GM04503 (cell line): ENCODE measurements around the gene ANKZF1.

ENCODE experiments used
- DNase-seq: peaks from one replicate; pipeline ENCODE4 v3.0.0-alpha.2; 2012; ENCODE audit warnings: low read depth

Gene ANKZF1

DNA sequence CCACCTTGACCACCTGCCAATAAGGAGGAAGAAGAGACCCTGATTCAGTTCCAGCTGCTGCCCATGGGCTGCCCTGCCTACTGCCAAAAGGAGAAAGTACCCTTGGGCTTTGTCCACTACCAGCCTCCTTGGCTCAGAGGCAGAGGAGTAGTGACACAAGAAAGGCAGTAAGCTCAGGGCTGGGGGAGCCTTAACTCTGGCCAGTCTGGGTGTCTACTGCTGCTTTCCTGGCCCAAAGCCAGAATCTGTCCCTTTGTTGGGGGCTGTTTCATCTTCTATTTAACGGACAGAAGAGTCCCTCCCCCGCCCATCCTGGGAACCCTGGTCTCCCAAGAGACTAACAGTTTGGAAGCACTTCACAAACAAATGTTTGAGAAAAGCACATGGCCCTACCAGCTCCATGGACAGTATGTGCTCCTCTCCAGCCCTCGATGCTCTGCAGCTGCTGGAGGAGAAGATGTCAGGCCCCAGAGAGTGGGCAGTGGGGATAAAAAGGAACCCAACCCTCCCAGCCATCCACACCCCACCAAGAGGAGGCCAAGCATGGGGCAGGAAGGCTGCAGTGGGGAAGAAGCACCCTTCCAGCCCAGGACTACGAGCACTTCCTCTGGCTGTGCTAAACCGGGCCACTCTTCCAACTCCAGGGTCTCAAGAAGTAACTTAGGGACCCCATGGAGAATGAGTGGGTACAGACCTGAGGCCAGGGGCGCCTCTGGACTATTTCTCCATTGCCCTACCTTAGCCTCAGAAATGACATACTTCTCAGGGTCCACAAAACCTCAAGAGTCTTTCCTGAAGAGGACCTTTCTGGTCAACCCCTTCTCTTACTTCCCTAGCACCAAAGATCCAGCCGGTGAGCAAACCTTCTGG lies 1.3 kb upstream of the ANKZF1 start:
- no peak for DNase-seq

DNA sequence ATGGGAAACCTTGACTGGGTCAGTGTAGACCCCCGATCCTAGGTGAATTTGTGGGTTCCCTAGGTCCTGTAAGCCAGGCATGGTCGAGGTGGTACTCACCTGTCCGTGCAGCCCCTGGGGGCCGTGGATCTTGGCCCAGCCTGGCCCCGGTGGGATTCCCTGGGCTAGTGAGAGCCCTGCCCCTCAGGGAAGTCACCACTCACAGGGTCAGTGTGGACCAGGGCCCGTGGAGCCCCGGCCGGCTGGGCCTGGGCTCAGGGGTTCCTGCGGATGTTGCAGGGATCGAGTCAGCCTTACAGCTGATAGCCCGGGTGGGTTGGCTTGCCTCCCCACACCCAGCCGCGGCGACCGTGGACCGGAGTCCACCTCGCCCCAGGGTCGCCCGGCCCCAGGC lies 698 bp upstream of the ANKZF1 start:
- DNase-seq = no peak

DNA sequence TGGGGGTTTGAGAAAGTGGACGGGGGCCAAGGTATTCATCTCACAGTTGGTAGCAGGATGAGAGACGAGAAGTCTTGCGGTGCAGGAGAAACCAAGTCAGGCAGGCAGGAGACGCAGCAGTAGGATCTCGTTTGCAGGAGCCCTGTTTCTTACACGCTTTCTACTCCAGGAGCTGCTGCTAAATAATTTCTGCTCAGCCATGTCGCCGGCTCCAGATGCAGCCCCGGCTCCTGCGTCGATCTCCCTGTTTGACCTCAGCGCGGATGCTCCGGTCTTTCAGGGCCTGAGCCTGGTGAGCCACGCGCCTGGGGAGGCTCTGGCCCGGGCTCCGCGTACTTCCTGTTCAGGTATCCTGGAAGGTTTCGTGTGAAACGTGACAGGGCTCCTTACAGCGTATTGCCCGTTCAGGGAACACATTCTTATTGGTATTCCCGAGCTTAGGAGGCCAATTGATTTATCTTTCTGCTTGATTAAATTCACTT lies 494 bp downstream of the ANKZF1 start:
- no peak for DNase-seq

DNA sequence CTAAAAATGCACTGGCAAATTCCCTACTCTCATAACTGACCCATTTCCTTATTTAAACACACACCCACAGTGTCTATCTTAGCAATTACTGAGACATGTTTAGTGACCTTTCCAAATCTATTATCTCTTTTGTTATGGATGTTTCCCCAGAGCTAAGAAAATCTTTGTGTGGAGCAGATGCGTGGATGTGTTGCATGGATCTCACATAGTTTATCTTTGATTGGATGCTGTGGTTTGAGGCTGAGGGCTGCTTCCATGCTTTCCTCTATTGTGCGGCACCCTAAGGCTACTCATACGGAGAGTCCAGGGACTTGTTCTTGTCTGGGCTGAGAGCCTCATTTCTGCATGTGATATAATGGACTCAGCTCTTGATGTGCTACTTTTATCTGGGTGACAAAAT lies 4.7 kb downstream of the ANKZF1 start:
- DNase-seq = no peak

DNA sequence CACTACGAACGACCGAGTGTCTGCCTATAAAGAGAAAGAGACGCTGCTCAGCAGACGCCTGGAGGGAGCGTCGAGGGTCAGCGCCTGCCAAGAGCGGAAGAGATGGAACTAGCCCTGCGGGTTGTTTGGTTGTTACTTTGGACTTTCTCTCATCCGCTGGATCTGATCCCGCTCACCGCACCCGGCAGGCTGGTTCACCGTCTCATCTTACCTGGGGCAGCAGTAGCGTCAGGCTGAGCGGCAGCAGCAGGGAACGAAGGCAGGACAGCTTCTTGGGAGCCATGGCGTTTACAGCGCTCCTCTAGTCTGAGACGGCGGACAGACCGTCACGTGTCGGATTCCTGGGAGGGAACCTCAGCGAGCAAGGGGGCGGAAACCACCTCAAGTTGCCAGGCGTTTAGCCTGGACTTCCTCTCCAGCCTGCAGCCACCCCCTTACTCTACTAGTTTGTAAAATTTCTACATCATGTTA lies 13.7 kb downstream of the ANKZF1 start:
- DNase-seq = no peak

DNA sequence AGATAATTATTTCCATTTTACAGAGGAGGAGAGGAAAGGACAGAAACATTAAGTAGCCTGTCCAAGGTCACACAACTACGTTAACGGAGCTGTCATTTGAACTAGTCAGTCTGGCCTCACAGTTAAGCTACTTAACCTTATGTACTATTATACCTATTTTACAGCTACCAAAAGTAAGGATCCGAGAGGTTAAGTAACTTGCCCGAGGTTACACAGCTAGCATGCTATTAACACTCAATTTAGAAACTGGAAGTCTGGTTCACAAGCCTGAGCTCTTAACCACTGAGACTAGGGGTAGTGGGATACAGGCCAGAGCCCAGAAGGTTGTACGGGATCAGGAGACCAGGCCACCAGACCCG lies 15.2 kb downstream of the ANKZF1 start:
- DNase-seq = no peak

DNA sequence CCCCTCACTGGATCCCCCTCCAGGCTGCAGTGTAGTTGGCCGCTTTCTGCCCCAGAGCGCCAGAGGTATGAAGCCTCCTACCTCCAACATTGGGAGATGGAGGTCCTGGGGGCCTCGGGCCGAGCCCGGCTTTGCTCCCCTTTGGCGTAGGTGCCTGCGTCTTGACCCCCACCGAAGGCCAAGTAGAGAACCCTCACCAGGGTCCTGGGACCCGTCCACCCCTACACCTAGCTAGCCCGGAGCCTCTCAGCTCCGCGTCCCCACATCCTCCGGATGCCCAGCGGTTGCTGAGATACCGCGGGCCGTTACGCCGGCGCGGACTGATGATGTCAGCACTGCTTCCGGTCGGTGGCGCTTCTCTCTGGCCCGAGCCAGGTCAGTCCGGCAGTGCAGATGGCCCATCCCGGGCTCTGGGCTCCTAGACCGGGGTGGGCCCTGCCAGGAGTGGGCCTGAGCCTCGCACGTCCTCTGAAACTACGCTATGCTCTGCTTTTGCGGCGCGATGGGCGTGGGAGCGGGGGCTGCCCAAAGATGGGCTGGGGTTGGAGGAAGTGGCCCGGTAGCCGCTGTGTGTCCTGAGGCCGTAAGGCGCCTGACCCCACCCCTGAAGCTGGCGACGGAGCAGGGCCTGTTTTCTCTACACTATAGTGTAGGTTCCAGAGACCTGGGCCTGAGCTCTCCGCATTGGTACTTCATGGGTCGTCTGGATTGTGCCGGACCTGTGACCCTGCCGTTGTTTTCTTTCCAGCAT lies 15.7 kb downstream of the ANKZF1 start, which contains the start of the genes GLB1L and STK16:
Gene GLB1L, minus strand, starts transcription at position 297 of the 751 bp plus-strand sequence. CDS start 1,871 bp downstream, outside the sequence.
Gene STK16, plus strand, starts transcription at position 332 of the 751 bp plus-strand sequence. CDS start 521 bp downstream, outside the sequence.
- peak; percentile 65 for DNase-seq

DNA sequence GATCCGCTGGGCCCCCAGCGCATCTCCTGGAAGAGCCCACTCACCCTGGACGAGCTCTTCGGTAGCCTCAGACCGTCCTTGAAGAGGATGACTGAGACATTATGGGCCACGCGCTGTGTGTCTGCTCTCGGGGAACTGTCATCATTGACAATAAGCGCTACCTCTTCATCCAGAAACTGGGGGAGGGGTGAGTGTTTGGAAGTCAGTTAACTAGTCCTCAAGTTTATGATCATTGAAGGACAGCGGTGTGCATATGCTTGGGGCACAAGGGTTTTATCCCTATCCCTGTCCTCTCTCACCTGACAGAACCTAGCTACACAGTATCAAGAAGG lies 16.3 kb downstream of the ANKZF1 start:
- no peak for DNase-seq

DNA sequence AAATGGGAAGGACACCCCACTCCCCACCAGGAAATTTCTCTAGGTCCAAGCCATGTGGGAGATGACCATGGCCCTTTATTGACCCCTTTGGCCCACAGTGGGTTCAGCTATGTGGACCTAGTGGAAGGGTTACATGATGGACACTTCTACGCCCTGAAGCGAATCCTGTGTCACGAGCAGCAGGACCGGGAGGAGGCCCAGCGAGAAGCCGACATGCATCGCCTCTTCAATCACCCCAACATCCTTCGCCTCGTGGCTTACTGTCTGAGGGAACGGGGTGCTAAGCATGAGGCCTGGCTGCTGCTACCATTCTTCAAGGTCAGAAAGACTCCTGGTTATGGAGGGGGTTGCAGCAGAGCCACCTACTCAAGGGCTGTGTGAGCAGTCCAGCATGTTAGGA lies 17.0 kb downstream of the ANKZF1 start:
- DNase-seq = no peak

DNA sequence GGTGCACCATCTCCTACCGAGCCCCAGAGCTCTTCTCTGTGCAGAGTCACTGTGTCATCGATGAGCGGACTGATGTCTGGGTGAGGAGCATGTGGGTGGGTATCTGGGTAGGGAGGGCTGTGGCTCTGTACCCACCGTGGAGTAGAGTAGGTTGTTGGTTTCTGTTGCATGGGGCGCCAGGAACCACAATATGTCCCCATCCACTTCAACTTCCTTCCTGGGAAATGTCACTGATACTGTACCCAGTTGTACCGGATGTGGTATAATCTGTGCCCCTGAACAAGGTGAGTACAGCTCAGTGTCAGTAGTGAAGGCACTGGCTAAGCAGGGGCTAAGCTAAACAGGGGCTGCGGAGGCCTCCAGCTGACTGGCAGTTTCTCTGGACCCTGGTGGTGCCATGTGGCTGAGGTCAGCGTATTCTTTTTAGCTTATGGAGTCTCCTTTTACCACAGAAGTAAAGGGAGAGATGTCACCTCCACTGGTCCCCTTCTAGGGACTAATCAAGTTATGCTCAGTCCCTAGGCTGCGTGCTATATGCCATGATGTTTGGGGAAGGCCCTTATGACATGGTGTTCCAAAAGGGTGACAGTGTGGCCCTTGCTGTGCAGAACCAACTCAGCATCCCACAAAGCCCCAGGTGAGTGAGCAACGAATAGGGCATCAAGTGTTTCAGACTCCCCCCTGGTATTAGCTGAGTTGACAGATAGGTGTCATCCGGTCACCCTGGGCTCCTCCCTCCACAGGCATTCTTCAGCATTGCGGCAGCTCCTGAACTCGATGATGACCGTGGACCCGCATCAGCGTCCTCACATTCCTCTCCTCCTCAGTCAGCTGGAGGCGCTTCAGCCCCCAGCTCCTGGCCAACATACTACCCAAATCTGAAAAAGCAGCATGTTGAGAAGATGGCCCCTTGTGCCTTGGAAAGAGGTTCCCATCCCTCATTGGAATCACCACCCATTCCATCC lies 18.4 kb downstream of the ANKZF1 start:
- DNase-seq = no peak

DNA sequence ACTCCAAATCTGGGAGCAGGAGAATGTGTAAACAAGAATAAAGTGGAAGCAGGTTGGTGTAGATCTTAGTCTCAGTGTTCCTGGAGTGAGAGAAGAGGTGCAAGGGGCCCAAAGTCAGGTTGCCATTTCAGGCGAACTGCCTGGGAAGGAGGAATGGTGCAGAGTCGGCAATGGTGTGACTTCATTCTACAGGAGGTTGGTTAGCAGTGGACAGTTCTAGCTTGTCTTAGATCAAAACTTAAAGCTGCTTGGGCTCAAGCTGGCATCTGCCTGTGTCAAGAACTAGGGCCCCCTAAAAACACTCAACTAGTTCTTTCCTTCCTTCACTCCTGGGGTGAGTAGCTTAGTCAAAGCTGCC lies 19.2 kb downstream of the ANKZF1 start:
- DNase-seq = no peak

DNA sequence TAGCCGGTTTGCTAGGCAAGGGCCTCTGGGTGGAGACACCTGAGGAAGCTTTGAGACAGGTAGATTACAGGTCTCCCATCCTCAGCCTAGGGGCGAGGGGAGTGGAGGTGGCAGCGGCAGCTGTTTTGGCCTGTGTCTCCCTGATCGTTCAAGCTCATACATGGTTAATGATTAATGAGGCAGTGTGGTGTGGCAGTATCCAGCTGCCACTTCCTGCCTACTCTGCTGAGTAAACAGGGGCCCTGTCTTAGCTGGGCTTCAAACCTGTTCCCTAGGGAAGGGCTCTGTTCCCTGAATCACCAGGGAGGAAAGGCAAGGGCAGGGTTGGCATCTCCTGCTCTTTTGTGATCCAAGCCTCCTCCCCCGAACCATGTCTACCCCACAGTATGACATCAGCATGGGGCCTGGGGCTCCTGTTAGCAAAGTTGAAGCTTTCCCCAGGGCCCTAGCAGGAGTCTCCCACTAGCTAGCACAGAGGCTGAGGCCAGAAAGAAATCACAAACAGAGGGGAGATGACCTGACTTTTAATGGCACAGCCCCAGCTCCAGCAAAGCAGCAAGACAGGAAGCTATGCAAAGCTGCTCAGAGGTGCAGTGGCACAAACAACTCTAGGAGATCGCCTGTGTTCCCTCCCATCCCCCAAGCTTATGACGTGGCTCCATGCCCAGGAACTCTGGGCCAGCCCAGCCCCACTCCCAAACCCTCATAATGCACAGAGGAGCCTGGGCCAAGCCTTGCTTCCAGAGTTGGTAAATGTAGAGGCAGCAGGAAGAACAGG lies 19.8 kb downstream of the ANKZF1 start:
- peak; percentile 54 for DNase-seq

DNA sequence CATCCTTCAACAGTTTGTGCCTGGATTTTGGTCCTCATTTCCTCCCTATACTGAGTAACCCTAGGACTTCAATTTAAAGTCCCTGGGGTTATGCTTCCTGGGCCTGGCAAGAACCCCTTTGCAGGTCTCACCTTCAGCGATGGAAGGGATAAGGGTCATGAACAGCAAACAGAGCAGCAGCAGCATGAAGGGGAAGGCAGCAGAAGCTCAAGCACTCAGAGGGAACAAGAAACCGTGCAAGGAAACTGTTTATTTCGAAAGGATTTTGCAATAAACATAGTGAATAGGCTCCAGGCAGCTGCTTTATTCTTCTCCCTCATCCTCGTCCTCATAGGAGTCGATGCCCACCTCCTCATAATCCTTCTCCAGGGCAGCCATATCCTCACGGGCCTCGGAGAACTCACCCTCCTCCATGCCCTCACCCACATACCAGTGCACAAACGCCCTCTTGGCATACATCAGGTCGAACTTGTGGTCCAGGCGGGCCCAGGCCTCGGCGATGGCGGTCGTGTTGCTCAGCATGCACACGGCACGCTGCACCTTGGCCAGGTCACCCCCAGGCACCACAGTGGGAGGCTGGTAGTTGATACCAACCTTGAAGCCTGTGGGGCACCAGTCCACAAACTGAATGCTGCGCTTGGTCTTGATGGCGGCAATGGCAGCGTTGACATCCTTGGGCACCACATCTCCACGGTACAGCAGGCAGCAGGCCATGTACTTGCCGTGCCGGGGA lies 20.6 kb downstream of the ANKZF1 start:
- DNase-seq = no peak

DNA sequence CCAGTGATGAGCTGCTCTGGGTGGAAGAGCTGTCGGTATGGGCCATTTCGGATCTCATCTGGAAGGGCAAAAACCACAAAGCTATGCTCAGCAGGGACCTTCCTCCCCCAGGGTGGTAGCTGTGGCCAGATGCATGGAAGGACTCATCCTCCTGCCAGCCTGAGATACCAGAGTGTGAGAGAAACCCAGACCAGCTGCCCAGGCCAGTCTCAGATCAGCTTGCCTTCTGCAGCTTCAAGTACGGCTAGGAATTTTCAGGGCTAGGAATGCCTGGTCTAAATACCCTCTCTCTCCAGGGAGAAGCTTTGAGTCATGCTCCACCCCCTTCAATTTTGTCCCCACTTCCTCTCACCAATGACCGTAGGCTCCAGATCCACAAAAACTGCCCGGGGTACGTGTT lies 22.1 kb downstream of the ANKZF1 start:
- DNase-seq = no peak

DNA sequence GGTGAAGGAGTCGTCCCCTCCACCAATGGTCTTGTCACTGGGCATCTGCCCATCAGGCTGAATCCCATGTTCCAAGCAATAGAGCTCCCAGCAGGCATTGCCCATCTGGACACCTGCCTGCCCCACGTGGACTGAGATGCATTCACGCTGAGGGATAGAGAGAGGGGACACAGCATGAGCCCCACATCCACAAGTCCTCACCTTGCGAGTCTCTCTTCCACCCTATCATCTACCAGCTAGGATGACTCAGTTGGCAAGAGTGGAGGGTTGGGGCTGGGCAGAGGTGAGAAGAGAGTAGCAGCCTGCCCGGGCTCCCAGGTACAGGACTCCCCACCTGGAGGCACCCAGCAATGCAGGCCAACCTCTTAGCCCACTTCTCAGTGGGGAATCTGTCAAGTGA lies 22.5 kb downstream of the ANKZF1 start:
- DNase-seq = no peak

DNA sequence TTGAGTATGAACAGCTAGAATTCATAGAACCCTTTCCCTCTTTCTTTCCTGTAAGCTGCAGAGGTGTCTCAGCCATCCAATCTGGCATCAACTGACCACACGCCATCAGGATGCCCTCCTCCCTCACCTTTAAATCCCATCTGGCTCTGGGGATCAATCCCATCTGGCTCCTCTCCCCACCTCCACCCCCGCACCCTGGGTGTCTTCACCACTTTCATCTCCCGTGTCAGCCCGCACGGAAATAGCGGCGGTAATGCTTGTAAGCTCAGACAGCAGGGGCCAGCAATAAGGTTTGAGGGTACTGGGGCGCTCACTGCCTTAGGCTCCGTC lies 22.9 kb downstream of the ANKZF1 start:
- no peak for DNase-seq

DNA sequence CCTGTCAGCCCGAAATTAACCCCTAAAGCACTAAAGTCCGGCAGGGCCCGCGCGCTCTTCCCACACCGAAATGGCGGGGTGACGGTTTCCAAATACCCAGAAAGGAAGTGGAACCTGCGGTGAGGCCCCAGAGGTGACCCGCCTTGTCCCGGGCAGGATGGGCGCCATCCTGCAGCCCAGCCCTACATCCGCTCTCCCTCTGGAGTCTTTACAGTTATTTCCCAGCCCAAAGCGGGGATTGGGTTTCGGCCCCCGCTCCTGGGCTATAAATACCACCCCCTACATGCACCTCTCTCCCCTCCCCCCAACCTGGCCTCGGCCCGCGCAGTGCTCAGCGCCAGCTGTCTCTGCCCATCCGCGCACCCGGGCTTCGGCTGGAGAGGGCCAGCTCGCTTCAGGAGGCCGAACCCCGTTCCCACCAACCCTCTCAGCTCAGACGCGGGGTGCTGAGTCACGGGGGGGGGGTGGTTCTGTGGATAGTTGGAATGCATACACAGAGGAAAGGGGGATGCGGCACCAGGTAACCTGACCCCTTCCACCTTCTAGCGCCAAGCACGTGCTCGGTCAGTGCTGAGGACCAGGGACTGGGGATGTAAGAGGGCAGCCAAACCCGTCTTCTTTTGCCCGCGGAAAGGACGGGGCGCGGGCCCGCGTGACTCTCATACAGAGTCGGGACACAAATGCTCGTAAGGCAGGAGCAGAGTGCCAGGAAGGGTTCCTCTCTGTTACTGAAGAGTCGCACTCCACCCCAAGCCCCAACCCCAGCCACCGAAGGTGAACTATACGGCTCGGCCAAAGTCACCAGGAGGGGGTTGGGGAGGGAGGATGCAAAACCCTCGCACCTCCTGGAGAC lies 23.5 kb downstream of the ANKZF1 start, which contains the start of gene TUBA4B:
Gene TUBA4B, plus strand, starts transcription at position 344 of the 853 bp plus-strand sequence. Its CDS starts 165 bp downstream, at position 509.
- DNase-seq = no peak

DNA sequence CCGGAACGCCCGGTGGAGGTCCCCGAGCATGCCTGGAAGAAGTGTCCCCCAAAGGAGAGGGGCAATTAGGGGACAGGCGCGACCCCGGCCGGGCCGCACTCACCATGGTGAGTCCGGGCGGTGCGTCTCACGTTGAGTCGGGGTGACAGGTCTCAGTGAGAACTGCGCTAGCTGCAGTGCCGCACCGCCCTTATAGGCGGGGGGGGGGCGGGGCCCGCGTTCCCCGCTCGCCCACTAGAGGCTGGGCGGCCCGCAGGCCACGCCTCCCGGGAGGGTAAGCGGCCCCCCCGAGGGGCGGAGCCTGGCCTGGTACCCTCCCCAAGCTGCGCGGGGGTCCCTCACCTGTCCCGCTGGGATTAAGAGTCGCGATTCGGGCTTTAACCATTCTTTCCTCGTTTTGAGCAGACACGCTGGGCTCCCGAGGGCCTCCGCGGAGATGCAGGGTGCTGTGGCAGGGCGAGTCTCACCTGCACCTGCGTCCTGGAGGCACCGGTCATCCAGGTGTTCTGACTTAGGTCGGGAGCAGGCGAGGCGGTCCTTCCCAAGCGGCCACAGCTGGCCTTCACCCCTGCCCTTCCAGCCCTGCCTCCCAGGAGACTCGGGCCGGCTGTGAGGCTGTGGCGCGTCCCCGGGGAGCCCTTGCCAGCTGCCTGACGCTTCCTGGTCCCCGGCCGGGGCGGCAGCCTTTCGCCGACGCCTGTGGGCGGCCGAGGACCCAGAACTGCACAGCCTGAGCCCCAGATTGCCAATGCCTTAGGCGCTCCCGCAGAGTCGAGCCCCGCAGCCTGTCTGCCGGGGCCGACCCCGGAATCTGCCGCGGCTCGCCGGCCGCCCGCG lies 24.4 kb downstream of the ANKZF1 start, which contains the start of gene TUBA4A:
Gene TUBA4A, minus strand, starts transcription at position 166 of the 837 bp plus-strand sequence. Its CDS starts 60 bp downstream, at position 106.
- DNase-seq = no peak
